HepG2 (cell line): ENCODE data around the gene DNAI2. TPM values are rescaled to one million over a fixed set of nuclear protein-coding genes. Genes with fewer than 3 reads are reported as not detected.

Experiments used
- ATAC-seq: fragments of 200-7000 bp; cut with Tn5 transposase; 3 replicates; pipeline ENCODE4 v1.9.1; 2020; ENCODE audit warnings: mild to moderate bottlenecking, moderate library complexity
- BruUV-seq: library from RNA; stranded (reverse); fragments of 400-500 nt; replicated peaks from 2 replicates; lab custom pipeline; 2021; lab: Mats Ljungman, UMichigan
- CTCF ChIA-PET: fragments of 300-600 bp; formaldehyde crosslinking; extraction: SDS; loops from one replicate; lab custom pipeline; 2021; ENCODE audit warnings: low total read pairs, inconsistent platforms, low intra/inter-chr PET ratio; lab: Yijun Ruan, JAX
- POLR2A ChIA-PET: fragments of 350-600 bp; sonication (Branson Sonifier 250); formaldehyde crosslinking; loops from one replicate; lab custom pipeline; 2020; ENCODE audit warnings: antibody characterized with exemption, inconsistent platforms; lab: Yijun Ruan, JAX
- DNase-seq: peaks from one replicate; pipeline ENCODE4 v3.0.0-alpha.2; 2015; ENCODE audit warnings: low spot score
- FAIRE-seq: peaks from 3 replicates; lab custom pipeline; 2011; peaks lifted over from hg19 to GRCh38; lab: Jason Lieb, UNC
- H2AFZ ChIP-seq: one replicate; pipeline ENCODE4 v1.6.1; 2011; ENCODE audit warnings: low read length, inconsistent platforms
- H3K27ac ChIP-seq: fragments of 300-600 bp; 3 replicates; pipeline ENCODE4 v1.8.0; 2011; ENCODE audit warnings: mixed run types, mild to moderate bottlenecking, mixed read lengths, low read length, inconsistent platforms; ENCODE audit not compliant: insufficient read depth; ENCODE audit errors: extremely low read length
- H3K27me3 ChIP-seq, 2 experiments: fragments of 200-600 bp in 1 of 2; 2 replicates in 1 of 2; 3 replicates in 1 of 2; pipeline versions ENCODE4 v1.6.0 to v1.8.0; 2011; ENCODE audit warnings: low read length in 2 of 2, mild to moderate bottlenecking in 2 of 2, moderate library complexity in 2 of 2, inconsistent platforms in 1 of 2; ENCODE audit not compliant: insufficient read depth in 2 of 2, control insufficient read depth in 1 of 2
- H3K36me3 ChIP-seq, 2 experiments: fragments of 200-600 bp in 1 of 2; replicated peaks in 1 of 2; 2 replicates in 1 of 2; 3 replicates in 1 of 2; pipeline versions ENCODE4 v1.5.1 to v1.8.0; 2011; ENCODE audit warnings: low read length in 2 of 2, inconsistent platforms in 1 of 2; ENCODE audit not compliant: insufficient read depth in 2 of 2, control insufficient read depth in 1 of 2
- H3K4me1 ChIP-seq: 2 replicates; pipeline ENCODE4 v1.5.1; 2012; ENCODE audit warnings: low read length, inconsistent platforms; ENCODE audit not compliant: insufficient read depth
- H3K4me2 ChIP-seq: 2 replicates; pipeline ENCODE4 v1.6.0; 2011; ENCODE audit warnings: low read depth, low read length, inconsistent platforms
- H3K4me3 ChIP-seq, 3 experiments: fragments of 200-600 bp in 1 of 3; sonication (generic), shearing (Covaris generic) in 1 of 3; replicated peaks in 1 of 3; 2 replicates each; pipeline ENCODE4 v1.5.1; 2011 to 2016; ENCODE audit warnings: low read length in 3 of 3, inconsistent platforms in 2 of 3, low read depth in 2 of 3, mild to moderate bottlenecking in 2 of 3, control low read depth in 1 of 3, mixed read lengths in 1 of 3; ENCODE audit not compliant: insufficient read depth in 1 of 3
- H3K79me2 ChIP-seq: one replicate; pipeline ENCODE4 v1.6.1; 2011; ENCODE audit warnings: low read length, inconsistent platforms; ENCODE audit not compliant: insufficient read depth
- H3K9ac ChIP-seq: 2 replicates; pipeline ENCODE4 v1.6.0; 2011; ENCODE audit warnings: mild to moderate bottlenecking, low read depth, low read length, inconsistent platforms; ENCODE audit not compliant: insufficient read depth
- H3K9me3 ChIP-seq: 2 replicates; pipeline ENCODE4 v1.5.1; 2012; ENCODE audit warnings: mild to moderate bottlenecking, low read length
- H4K20me1 ChIP-seq: 2 replicates; pipeline ENCODE4 v1.6.0; 2011; ENCODE audit warnings: inconsistent platforms, mild to moderate bottlenecking, low read length, moderate library complexity; ENCODE audit not compliant: insufficient read depth
- SAP130 ChIP-seq: IDR thresholded peaks from 2 replicates; pipeline ENCODE4 v1.6.1; 2016; ENCODE audit warnings: low read depth
- SMC3 ChIP-seq: IDR thresholded peaks from 2 replicates; pipeline ENCODE4 v1.6.1; 2011; ENCODE audit warnings: low read length, improper control_type of control experiment
- ZNF672 ChIP-seq: sonication (generic); formaldehyde crosslinking; IDR thresholded peaks from 2 replicates; pipeline ENCODE4 v1.8.1; 2022; ENCODE audit warnings: missing genetic modification reagents
- ZSCAN22 ChIP-seq: sonication (generic); formaldehyde crosslinking; IDR thresholded peaks from 2 replicates; pipeline ENCODE4 v1.4.0; 2020; ENCODE audit warnings: mild to moderate bottlenecking, missing genetic modification reagents
- WGBS: methylation state at CpG from one replicate; pipeline ENCODE4 v1.1.6; 2017; ENCODE audit warnings: low lambda C conversion rate; 5-methylcytosine and 5-hydroxymethylcytosine counted together
- in situ Hi-C: cut with HindIII; loops from 2 replicates; pipeline ENCODE4 v1.10.0; 2017; ENCODE audit warnings: low pct_unique_long_range_greater_than_20kb; ENCODE audit not compliant: extremely low pct_ligation_motif_present
- intact Hi-C: fragments of 100-400 bp; cut with micrococcal nuclease; formaldehyde crosslinking; loops from one replicate; pipeline ENCODE4 v1.10.0; 2022; ENCODE audit not compliant: unreplicated experiment
- polyA plus RNA-seq, 8 experiments: library from polyadenylated mRNA; depleted of rRNA in 3 of 8; stranded (reverse) in 7 of 8; unstranded in 1 of 8; fragments of >200 nt; fragmentation: Illumina TruSeq in 4 of 8; extraction: Trizol in 4 of 8; gene quantifications; 2 replicates each; pipeline versions ENCODE4 v1.2.1 to v1.2.3, GENCODE V29; 2011 to 2016; ENCODE audit warnings: low read depth in 4 of 8, missing spikeins in 1 of 8, mixed read lengths in 1 of 8; ENCODE audit not compliant: insufficient read depth in 1 of 8
- total RNA-seq, 5 experiments: library from RNA; depleted of rRNA; stranded (reverse); fragments of >200 nt; fragmentation: Illumina TruSeq; extraction: Trizol; gene quantifications; 2 replicates each; pipeline ENCODE4 v1.2.3, GENCODE V29; 2016; ENCODE audit warnings: low read depth in 1 of 5
- TF ChIP-seq, protein P1 (sequence below): IDR thresholded peaks from 2 replicates; pipeline ENCODE4 v1.6.1; 2016; ENCODE audit warnings: low read depth, missing genetic modification reagents, missing compliant biosample characterization
- TF ChIP-seq, protein P2 (sequence below): sonication (generic); formaldehyde crosslinking; IDR thresholded peaks from 2 replicates; pipeline ENCODE4 v1.9.0; 2021; ENCODE audit warnings: mild to moderate bottlenecking, missing genetic modification reagents

DNAI2 gene
- total and polyA plus RNA-seq, 2 of the 13 experiments (the other 11 are each of a cell fraction or from before 2014, with no cell fraction given), result not detected

DNA sequence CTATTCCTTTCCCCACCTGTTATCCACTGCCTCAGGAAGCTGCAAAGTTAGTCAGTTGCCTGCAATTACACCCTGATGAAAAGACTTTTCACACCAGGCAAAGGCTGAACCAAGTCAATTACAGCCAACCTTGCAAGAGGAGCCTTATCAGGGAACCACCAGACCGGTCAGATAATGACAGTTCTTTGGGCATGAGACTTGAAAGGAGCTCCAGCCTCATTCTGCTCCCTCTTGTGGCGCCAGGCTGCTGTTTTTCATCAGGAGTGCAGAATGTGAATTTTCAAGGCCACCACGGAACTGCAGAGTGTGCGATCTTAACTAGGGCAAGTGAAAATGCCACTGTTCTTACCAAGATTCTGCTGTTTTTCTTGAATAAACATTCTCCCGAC, 22.5 kb downstream of the DNAI2 start (continued):
- TF ChIP-seq, protein P1, sequence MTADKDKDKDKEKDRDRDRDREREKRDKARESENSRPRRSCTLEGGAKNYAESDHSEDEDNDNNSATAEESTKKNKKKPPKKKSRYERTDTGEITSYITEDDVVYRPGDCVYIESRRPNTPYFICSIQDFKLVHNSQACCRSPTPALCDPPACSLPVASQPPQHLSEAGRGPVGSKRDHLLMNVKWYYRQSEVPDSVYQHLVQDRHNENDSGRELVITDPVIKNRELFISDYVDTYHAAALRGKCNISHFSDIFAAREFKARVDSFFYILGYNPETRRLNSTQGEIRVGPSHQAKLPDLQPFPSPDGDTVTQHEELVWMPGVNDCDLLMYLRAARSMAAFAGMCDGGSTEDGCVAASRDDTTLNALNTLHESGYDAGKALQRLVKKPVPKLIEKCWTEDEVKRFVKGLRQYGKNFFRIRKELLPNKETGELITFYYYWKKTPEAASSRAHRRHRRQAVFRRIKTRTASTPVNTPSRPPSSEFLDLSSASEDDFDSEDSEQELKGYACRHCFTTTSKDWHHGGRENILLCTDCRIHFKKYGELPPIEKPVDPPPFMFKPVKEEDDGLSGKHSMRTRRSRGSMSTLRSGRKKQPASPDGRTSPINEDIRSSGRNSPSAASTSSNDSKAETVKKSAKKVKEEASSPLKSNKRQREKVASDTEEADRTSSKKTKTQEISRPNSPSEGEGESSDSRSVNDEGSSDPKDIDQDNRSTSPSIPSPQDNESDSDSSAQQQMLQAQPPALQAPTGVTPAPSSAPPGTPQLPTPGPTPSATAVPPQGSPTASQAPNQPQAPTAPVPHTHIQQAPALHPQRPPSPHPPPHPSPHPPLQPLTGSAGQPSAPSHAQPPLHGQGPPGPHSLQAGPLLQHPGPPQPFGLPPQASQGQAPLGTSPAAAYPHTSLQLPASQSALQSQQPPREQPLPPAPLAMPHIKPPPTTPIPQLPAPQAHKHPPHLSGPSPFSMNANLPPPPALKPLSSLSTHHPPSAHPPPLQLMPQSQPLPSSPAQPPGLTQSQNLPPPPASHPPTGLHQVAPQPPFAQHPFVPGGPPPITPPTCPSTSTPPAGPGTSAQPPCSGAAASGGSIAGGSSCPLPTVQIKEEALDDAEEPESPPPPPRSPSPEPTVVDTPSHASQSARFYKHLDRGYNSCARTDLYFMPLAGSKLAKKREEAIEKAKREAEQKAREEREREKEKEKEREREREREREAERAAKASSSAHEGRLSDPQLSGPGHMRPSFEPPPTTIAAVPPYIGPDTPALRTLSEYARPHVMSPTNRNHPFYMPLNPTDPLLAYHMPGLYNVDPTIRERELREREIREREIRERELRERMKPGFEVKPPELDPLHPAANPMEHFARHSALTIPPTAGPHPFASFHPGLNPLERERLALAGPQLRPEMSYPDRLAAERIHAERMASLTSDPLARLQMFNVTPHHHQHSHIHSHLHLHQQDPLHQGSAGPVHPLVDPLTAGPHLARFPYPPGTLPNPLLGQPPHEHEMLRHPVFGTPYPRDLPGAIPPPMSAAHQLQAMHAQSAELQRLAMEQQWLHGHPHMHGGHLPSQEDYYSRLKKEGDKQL (CRISPR knock-in tag), result no peak
- TF ChIP-seq SAP130 (CRISPR knock-in tag) (peak; percentile 23; the same call in 1 of the 2 replicates), SMC3 (peak; percentile 63)

DNA sequence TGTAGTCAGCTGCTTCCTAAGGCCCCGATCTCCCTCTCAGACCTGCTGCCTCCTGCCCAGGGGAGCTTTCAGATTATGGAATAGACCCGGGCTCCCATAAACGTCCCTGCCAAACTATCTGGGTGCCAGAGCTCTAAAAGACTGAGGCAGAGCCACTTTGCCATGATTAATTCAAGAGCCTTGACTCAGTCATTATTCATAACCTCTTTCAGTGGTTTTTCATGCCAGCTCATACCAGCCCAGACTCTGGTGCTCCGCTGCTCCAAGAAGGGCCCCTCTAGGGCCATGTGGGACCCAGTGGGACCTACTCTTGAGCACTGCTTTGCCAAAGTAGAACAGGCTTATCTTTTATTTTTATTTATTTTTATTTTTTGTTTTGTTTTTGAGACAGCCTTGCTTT, 23.9 kb downstream of the DNAI2 start:
- no peak overlapping the region for H2AFZ ChIP-seq
- H3K4me1 ChIP-seq, result peaks cover 8% of the 10 kb centered on the region; the same call in 1 of the 2 replicates
- H3K4me2 ChIP-seq, result no peak overlapping the region
- no peaks in the 10 kb centered on the region for H3K36me3 ChIP-seq
- H3K79me2 ChIP-seq, result no peaks in the 10 kb centered on the region
- no peak for FAIRE-seq
- 13% methylated on average over 4 of the region's 4 CpGs for WGBS
- CTCF ChIA-PET, result no interaction called here
- no TSS peak for BruUV-seq
- intact Hi-C loops, result no loop called here
- H3K9ac ChIP-seq, result no peak overlapping the region
- no peak overlapping the region for H3K4me3 ChIP-seq
- no peaks in the 10 kb centered on the region for H4K20me1 ChIP-seq
- POLR2A ChIA-PET, result no interaction called here
- TF ChIP-seq, protein P2, sequence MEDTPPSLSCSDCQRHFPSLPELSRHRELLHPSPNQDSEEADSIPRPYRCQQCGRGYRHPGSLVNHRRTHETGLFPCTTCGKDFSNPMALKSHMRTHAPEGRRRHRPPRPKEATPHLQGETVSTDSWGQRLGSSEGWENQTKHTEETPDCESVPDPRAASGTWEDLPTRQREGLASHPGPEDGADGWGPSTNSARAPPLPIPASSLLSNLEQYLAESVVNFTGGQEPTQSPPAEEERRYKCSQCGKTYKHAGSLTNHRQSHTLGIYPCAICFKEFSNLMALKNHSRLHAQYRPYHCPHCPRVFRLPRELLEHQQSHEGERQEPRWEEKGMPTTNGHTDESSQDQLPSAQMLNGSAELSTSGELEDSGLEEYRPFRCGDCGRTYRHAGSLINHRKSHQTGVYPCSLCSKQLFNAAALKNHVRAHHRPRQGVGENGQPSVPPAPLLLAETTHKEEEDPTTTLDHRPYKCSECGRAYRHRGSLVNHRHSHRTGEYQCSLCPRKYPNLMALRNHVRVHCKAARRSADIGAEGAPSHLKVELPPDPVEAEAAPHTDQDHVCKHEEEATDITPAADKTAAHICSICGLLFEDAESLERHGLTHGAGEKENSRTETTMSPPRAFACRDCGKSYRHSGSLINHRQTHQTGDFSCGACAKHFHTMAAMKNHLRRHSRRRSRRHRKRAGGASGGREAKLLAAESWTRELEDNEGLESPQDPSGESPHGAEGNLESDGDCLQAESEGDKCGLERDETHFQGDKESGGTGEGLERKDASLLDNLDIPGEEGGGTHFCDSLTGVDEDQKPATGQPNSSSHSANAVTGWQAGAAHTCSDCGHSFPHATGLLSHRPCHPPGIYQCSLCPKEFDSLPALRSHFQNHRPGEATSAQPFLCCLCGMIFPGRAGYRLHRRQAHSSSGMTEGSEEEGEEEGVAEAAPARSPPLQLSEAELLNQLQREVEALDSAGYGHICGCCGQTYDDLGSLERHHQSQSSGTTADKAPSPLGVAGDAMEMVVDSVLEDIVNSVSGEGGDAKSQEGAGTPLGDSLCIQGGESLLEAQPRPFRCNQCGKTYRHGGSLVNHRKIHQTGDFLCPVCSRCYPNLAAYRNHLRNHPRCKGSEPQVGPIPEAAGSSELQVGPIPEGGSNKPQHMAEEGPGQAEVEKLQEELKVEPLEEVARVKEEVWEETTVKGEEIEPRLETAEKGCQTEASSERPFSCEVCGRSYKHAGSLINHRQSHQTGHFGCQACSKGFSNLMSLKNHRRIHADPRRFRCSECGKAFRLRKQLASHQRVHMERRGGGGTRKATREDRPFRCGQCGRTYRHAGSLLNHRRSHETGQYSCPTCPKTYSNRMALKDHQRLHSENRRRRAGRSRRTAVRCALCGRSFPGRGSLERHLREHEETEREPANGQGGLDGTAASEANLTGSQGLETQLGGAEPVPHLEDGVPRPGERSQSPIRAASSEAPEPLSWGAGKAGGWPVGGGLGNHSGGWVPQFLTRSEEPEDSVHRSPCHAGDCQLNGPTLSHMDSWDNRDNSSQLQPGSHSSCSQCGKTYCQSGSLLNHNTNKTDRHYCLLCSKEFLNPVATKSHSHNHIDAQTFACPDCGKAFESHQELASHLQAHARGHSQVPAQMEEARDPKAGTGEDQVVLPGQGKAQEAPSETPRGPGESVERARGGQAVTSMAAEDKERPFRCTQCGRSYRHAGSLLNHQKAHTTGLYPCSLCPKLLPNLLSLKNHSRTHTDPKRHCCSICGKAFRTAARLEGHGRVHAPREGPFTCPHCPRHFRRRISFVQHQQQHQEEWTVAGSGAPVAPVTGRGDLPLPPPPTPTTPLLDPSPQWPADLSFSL, result no peak
- TF ChIP-seq ZSCAN22 (CRISPR knock-in tag) (no peak), ZNF672 (CRISPR knock-in tag) (no peak)
- TF ChIP-seq, all 625 proteins: peak for 0
- no peaks in the 10 kb centered on the region for H3K9me3 ChIP-seq
- DNase-seq, result no peak
- peaks cover 10 to 18% of the 10 kb centered on the region in 2 experiments for H3K27me3 ChIP-seq
- in situ Hi-C loops, result no loop called here
- no peak for ATAC-seq
- no peak overlapping the region for H3K27ac ChIP-seq
